ENCODE results near the gene ZMIZ2.

Gene ZMIZ2

GRCh38 chr7:44764665-44765578, 16.3 kb downstream of the ZMIZ2 start:
- no peak overlapping the region for H3K27ac ChIP-seq (ENCODE audit: low read depth, low read length)
- no peak overlapping the region for H3K4me3 ChIP-seq (ENCODE audit: low read depth in 1 of 2, low read length in 2 of 2)
- H3K36me3 ChIP-seq (ENCODE audit: control insufficient read depth in 1 of 2, insufficient read depth in 2 of 2, low read length in 2 of 2), result peaks cover 66 to 79% of the 10 kb centered on the region in 2 donors
- H3K9ac ChIP-seq (ENCODE audit: low read depth in 1 of 2, low read length in 2 of 2), result no peak overlapping the region
- no peaks in the 10 kb centered on the region for H3K9me3 ChIP-seq (ENCODE audit: control insufficient read depth in 1 of 2, low read length in 2 of 2)
- no peaks in the 10 kb centered on the region for H3K27me3 ChIP-seq (ENCODE audit: control insufficient read depth in 1 of 2, insufficient read depth in 2 of 2, low read length in 2 of 2)
- H3K4me1 ChIP-seq (ENCODE audit: control insufficient read depth in 1 of 2, insufficient read depth in 2 of 2, low read length in 2 of 2), result peaks cover 31 to 36% of the 10 kb centered on the region in 2 donors

GRCh38 chr7:44765579-44766415, 17.1 kb downstream of the ZMIZ2 start:
- Histone ChIP-seq H3K9ac (ENCODE audit: low read depth in 1 of 2, low read length in 2 of 2) (no peak overlapping the region), H3K27ac (ENCODE audit: low read depth, low read length) (no peak overlapping the region), H3K36me3 (ENCODE audit: control insufficient read depth in 1 of 2, insufficient read depth in 2 of 2, low read length in 2 of 2) (peaks cover 60 to 70% of the 10 kb centered on the region in 2 donors), H3K9me3 (ENCODE audit: control insufficient read depth in 1 of 2, low read length in 2 of 2) (no peaks in the 10 kb centered on the region), H3K27me3 (ENCODE audit: control insufficient read depth in 1 of 2, insufficient read depth in 2 of 2, low read length in 2 of 2) (no peaks in the 10 kb centered on the region), H3K4me1 (ENCODE audit: control insufficient read depth in 1 of 2, insufficient read depth in 2 of 2, low read length in 2 of 2) (peaks cover 35 to 44% of the 10 kb centered on the region in 2 donors), H3K4me3 (ENCODE audit: low read depth in 1 of 2, low read length in 2 of 2) (no peak overlapping the region)

DNA sequence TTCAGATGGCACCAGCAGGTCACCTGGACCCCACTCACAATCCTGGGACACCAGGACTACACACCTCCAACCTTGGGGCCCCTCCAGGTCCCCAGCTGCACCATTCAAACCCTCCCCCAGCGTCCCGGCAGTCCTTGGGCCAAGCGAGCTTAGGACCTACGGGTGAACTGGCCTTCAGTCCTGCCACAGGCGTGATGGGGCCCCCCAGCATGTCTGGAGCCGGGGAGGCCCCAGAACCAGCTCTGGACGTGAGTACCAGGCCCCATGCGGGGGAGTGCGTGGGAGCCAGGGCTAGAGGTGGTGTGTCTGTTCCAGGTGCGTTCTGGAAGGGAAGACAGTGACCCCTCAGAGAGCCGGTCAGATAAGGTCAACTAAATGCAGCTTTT, 17.8 kb downstream of the ZMIZ2 start:
- no peaks in the 10 kb centered on the region for H3K9me3 ChIP-seq (ENCODE audit: control insufficient read depth in 1 of 2, low read length in 2 of 2)
- H3K36me3 ChIP-seq (ENCODE audit: control insufficient read depth in 1 of 2, insufficient read depth in 2 of 2, low read length in 2 of 2), result peaks cover 57 to 64% of the 10 kb centered on the region in 2 donors
- H3K4me3 ChIP-seq (ENCODE audit: low read depth in 1 of 2, low read length in 2 of 2), result no peak overlapping the region
- H3K4me1 ChIP-seq (ENCODE audit: control insufficient read depth in 1 of 2, insufficient read depth in 2 of 2, low read length in 2 of 2), result peaks cover 35 to 42% of the 10 kb centered on the region in 2 donors
- no peak overlapping the region for H3K27ac ChIP-seq (ENCODE audit: low read depth, low read length)
- no peaks in the 10 kb centered on the region for H3K27me3 ChIP-seq (ENCODE audit: control insufficient read depth in 1 of 2, insufficient read depth in 2 of 2, low read length in 2 of 2)
- H3K9ac ChIP-seq (ENCODE audit: low read depth in 1 of 2, low read length in 2 of 2), result no peak overlapping the region

DNA sequence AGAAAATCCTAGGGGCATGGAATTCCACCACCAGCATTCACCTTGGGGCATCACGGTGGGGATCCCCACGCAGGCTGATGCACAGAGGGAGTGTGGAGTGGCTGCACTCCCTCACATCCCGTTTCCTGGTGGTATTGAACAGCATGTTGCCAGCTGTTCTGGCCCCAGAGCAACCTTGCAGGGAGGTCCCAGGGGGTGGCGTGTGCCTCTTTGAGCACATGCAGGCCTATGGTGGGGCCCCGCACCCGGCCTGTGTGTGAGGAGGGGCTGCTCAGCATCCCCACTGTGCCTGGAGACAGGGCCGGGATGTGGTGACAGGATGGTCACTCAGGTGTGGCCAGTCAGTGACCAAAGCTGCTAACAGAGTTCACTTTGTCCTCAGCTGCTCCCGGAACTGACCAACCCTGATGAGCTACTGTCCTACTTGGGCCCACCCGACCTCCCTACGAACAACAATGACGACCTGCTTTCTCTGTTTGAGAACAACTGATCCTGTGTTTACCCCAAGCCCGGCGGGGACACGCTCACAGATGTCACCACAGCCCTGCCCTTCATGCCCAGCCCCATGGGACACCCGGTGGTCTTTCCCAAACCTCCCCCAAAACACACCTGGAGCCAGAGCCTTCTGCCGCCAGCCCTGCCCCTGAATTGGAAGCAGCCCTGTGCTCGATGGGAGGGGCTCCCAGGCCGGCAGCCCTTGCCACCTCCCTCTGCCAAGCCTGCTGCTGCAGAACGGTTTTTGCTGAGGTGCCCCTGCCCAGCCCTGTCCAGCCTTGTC, 18.7 kb downstream of the ZMIZ2 start:
- Histone ChIP-seq H3K4me1 (ENCODE audit: control insufficient read depth in 1 of 2, insufficient read depth in 2 of 2, low read length in 2 of 2) (peaks cover 32 to 35% of the 10 kb centered on the region in 2 donors), H3K9ac (ENCODE audit: low read depth in 1 of 2, low read length in 2 of 2) (peak overlapping the region in 1 of 2 donors; percentile 9), H3K27ac (ENCODE audit: low read depth, low read length) (peak overlapping the region; percentile 24), H3K9me3 (ENCODE audit: control insufficient read depth in 1 of 2, low read length in 2 of 2) (no peaks in the 10 kb centered on the region), H3K27me3 (ENCODE audit: control insufficient read depth in 1 of 2, insufficient read depth in 2 of 2, low read length in 2 of 2) (no peaks in the 10 kb centered on the region), H3K4me3 (ENCODE audit: low read depth in 1 of 2, low read length in 2 of 2) (no peak overlapping the region), H3K36me3 (ENCODE audit: control insufficient read depth in 1 of 2, insufficient read depth in 2 of 2, low read length in 2 of 2) (peaks cover 51 to 58% of the 10 kb centered on the region in 2 donors)

- peaks cover 32 to 33% of the 10 kb centered on the region in 2 donors for H3K4me1 ChIP-seq (ENCODE audit: control insufficient read depth in 1 of 2, insufficient read depth in 2 of 2, low read length in 2 of 2)
- peaks cover 44 to 51% of the 10 kb centered on the region in 2 donors for H3K36me3 ChIP-seq (ENCODE audit: control insufficient read depth in 1 of 2, insufficient read depth in 2 of 2, low read length in 2 of 2)
- no peaks in the 10 kb centered on the region for H3K27me3 ChIP-seq (ENCODE audit: control insufficient read depth in 1 of 2, insufficient read depth in 2 of 2, low read length in 2 of 2)
- peak overlapping the region in 1 of 2 donors; percentile 9 for H3K9ac ChIP-seq (ENCODE audit: low read depth in 1 of 2, low read length in 2 of 2)
- no peak overlapping the region for H3K4me3 ChIP-seq (ENCODE audit: low read depth in 1 of 2, low read length in 2 of 2)
- no peaks in the 10 kb centered on the region for H3K9me3 ChIP-seq (ENCODE audit: control insufficient read depth in 1 of 2, low read length in 2 of 2)
- peak overlapping the region; percentile 24 for H3K27ac ChIP-seq (ENCODE audit: low read depth, low read length)
Measured at GRCh38 chr7:44767912-44768627, 19.4 kb downstream of the ZMIZ2 start.

GRCh38 chr7:44768628-44769371, 20.2 kb downstream of the ZMIZ2 start:
- Histone ChIP-seq H3K9me3 (ENCODE audit: control insufficient read depth in 1 of 2, low read length in 2 of 2) (no peaks in the 10 kb centered on the region), H3K36me3 (ENCODE audit: control insufficient read depth in 1 of 2, insufficient read depth in 2 of 2, low read length in 2 of 2) (peaks cover 37 to 44% of the 10 kb centered on the region in 2 donors), H3K4me1 (ENCODE audit: control insufficient read depth in 1 of 2, insufficient read depth in 2 of 2, low read length in 2 of 2) (peaks cover 32 to 33% of the 10 kb centered on the region in 2 donors), H3K9ac (ENCODE audit: low read depth in 1 of 2, low read length in 2 of 2) (no peak overlapping the region), H3K27me3 (ENCODE audit: control insufficient read depth in 1 of 2, insufficient read depth in 2 of 2, low read length in 2 of 2) (no peaks in the 10 kb centered on the region), H3K27ac (ENCODE audit: low read depth, low read length) (no peak overlapping the region), H3K4me3 (ENCODE audit: low read depth in 1 of 2, low read length in 2 of 2) (no peak overlapping the region)

DNA sequence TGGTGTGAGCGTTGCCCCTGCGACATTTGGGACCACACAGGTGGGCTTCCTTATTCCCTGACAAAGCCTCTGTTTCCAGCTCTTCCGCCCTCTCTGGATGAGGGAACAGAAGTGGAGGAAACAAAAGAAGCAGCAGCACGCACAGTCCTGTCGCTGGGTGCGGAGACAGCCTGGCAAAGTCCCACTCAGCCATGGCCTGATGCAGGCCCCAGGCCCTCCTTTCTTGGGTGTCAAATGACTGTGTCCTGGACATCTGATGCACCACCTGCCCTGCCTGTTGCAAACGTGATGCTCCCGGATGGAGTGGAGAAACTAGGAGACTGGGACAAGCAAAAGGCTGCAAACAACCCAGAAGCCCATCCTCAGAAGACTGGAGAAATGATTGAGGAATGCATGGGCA, 20.7 kb downstream of the ZMIZ2 start:
- H3K4me1 ChIP-seq (ENCODE audit: control insufficient read depth in 1 of 2, insufficient read depth in 2 of 2, low read length in 2 of 2), result peaks cover 32 to 33% of the 10 kb centered on the region in 2 donors
- H3K36me3 ChIP-seq (ENCODE audit: control insufficient read depth in 1 of 2, insufficient read depth in 2 of 2, low read length in 2 of 2), result peaks cover 32 to 38% of the 10 kb centered on the region in 2 donors
- no peak overlapping the region for H3K27ac ChIP-seq (ENCODE audit: low read depth, low read length)
- no peaks in the 10 kb centered on the region for H3K9me3 ChIP-seq (ENCODE audit: control insufficient read depth in 1 of 2, low read length in 2 of 2)
- peak overlapping the region in 1 of 2 donors; percentile 9 for H3K4me3 ChIP-seq (ENCODE audit: low read depth in 1 of 2, low read length in 2 of 2)
- no peaks in the 10 kb centered on the region for H3K27me3 ChIP-seq (ENCODE audit: control insufficient read depth in 1 of 2, insufficient read depth in 2 of 2, low read length in 2 of 2)
- H3K9ac ChIP-seq (ENCODE audit: low read depth in 1 of 2, low read length in 2 of 2), result no peak overlapping the region

- no peaks in the 10 kb centered on the region for H3K9me3 ChIP-seq (ENCODE audit: control insufficient read depth in 1 of 2, low read length in 2 of 2)
- peak overlapping the region in 1 of 2 donors; percentile 34 for H3K9ac ChIP-seq (ENCODE audit: low read depth in 1 of 2, low read length in 2 of 2)
- no peaks in the 10 kb centered on the region for H3K27me3 ChIP-seq (ENCODE audit: control insufficient read depth in 1 of 2, insufficient read depth in 2 of 2, low read length in 2 of 2)
- peaks cover 32 to 33% of the 10 kb centered on the region in 2 donors for H3K4me1 ChIP-seq (ENCODE audit: control insufficient read depth in 1 of 2, insufficient read depth in 2 of 2, low read length in 2 of 2)
- H3K36me3 ChIP-seq (ENCODE audit: control insufficient read depth in 1 of 2, insufficient read depth in 2 of 2, low read length in 2 of 2), result peaks cover 27 to 33% of the 10 kb centered on the region in 2 donors
- no peak overlapping the region for H3K27ac ChIP-seq (ENCODE audit: low read depth, low read length)
- peak overlapping the region; percentile 9 to 30 for H3K4me3 ChIP-seq (ENCODE audit: low read depth in 1 of 2, low read length in 2 of 2)
Measured at GRCh38 chr7:44769776-44770294, 21.2 kb downstream of the ZMIZ2 start.

Data from duodenal mucosa (tissue), 2 donors.